Stimulated activated CD8-positive, alpha-beta memory T cell treated with anti-CD3 and anti-CD28 coated beads, Interleukin-15, amount 100 ng/mL, for 24 hours (primary cell): ENCODE measurements around the gene ARL14EPL.

Source experiments
- DNase-seq: peaks from one replicate; pipeline ENCODE4 v3.0.0-alpha.2; 2020; ENCODE audit warnings: low read depth

ARL14EPL gene

GRCh38 chr5:116032094-116032517, at the start of gene ARL14EPL:
ARL14EPL (plus strand) TSS chr5:116032472; CDS start chr5:116051466, 18,994 bp downstream.
- DNase-seq: no peak

- DNase-seq: no peak
These were observed 48.8 kb upstream of the ARL14EPL start for GRCh38 chr5:115983519-115983918.

GRCh38 chr5:115985802-115986757, 46.2 kb upstream of the ARL14EPL start:
- no peak for DNase-seq

- no peak for DNase-seq
These were observed 44.3 kb upstream of the ARL14EPL start for GRCh38 chr5:115988002-115988401.

- no peak for DNase-seq
These were observed 39.4 kb upstream of the ARL14EPL start for GRCh38 chr5:115992848-115993350.

- DNase-seq: no peak
These were observed 36.9 kb upstream of the ARL14EPL start for GRCh38 chr5:115995351-115995750.

GRCh38 chr5:116002116-116002906, 30.0 kb upstream of the ARL14EPL start:
- DNase-seq: no peak

- DNase-seq: no peak
These were observed 28.0 kb upstream of the ARL14EPL start for GRCh38 chr5:116004248-116004647.

- DNase-seq: no peak
These were observed 22.5 kb upstream of the ARL14EPL start for GRCh38 chr5:116009806-116010205.

- DNase-seq: no peak
These were observed 21.2 kb upstream of the ARL14EPL start for GRCh38 chr5:116011046-116011445.

- no peak for DNase-seq
These were observed 19.0 kb upstream of the ARL14EPL start for GRCh38 chr5:116013207-116013785.

GRCh38 chr5:116013936-116014335, 18.3 kb upstream of the ARL14EPL start:
- DNase-seq: no peak

GRCh38 chr5:116023619-116024018, 8.7 kb upstream of the ARL14EPL start:
- no peak for DNase-seq

GRCh38 chr5:116025866-116026265, 6.4 kb upstream of the ARL14EPL start:
- no peak for DNase-seq

- DNase-seq: no peak
These were observed 719 bp downstream of the ARL14EPL start for GRCh38 chr5:116032991-116033390.

- no peak for DNase-seq
These were observed 2.9 kb downstream of the ARL14EPL start for GRCh38 chr5:116035123-116035522.

GRCh38 chr5:116037236-116037822, 5.1 kb downstream of the ARL14EPL start:
- DNase-seq: no peak

GRCh38 chr5:116038817-116039216, 6.5 kb downstream of the ARL14EPL start:
- no peak for DNase-seq

- no peak for DNase-seq
These were observed 10.1 kb downstream of the ARL14EPL start for GRCh38 chr5:116042375-116042774.

GRCh38 chr5:116044073-116044472, 11.8 kb downstream of the ARL14EPL start:
- no peak for DNase-seq

GRCh38 chr5:116045821-116046220, 13.5 kb downstream of the ARL14EPL start:
- DNase-seq: no peak

- DNase-seq: no peak
These were observed 14.0 kb downstream of the ARL14EPL start for GRCh38 chr5:116046261-116046660.
